Hepatocyte (in vitro differentiated cells): ENCODE data around the gene UCHL5.

Experiments
- EZH2 ChIP-seq: fragments of 200-600 bp; sonication (generic); IDR thresholded peaks from 2 replicates; pipeline ENCODE4 v1.6.1; 2016; ENCODE audit warnings: antibody characterized with exemption, mild to moderate bottlenecking, borderline replicate concordance
- EZH2phosphoT487 ChIP-seq: fragments of 200-600 bp; sonication (generic); IDR thresholded peaks from one replicate; pipeline ENCODE4 v1.6.1; 2018; ENCODE audit warnings: antibody characterized with exemption, mild to moderate bottlenecking, low read depth, moderate library complexity; ENCODE audit not compliant: unreplicated experiment, severe bottlenecking
- TF ChIP-seq, protein P1 (sequence below): fragments of 200-600 bp; sonication (generic); IDR thresholded peaks from 2 replicates; pipeline ENCODE4 v1.5.1; 2016; ENCODE audit warnings: antibody characterized with exemption, mild to moderate bottlenecking; ENCODE audit not compliant: poor library complexity

DNA sequence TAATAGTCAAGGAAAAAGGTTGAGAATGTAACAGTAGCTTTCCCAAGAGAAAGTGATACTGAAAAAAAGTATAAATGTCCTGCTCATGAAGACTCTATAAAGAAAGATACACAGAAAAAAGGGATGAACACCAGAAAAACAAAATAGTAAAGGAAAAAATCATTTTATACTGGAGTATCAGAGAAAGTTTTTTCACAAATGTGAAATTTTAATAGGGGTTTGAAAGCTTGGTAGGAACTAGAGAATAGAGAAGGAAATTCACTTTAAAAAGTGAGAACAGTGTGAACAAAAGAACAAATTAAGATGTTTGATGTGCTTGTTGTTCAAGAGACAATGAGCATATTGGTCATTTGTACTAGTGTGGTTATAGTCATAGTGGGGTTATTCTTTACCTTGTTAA is 25.6 kb downstream of the UCHL5 start:
- TF ChIP-seq, protein P1, sequence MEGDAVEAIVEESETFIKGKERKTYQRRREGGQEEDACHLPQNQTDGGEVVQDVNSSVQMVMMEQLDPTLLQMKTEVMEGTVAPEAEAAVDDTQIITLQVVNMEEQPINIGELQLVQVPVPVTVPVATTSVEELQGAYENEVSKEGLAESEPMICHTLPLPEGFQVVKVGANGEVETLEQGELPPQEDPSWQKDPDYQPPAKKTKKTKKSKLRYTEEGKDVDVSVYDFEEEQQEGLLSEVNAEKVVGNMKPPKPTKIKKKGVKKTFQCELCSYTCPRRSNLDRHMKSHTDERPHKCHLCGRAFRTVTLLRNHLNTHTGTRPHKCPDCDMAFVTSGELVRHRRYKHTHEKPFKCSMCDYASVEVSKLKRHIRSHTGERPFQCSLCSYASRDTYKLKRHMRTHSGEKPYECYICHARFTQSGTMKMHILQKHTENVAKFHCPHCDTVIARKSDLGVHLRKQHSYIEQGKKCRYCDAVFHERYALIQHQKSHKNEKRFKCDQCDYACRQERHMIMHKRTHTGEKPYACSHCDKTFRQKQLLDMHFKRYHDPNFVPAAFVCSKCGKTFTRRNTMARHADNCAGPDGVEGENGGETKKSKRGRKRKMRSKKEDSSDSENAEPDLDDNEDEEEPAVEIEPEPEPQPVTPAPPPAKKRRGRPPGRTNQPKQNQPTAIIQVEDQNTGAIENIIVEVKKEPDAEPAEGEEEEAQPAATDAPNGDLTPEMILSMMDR, result no peak
- TF ChIP-seq EZH2, result no peak
- no peak for TF ChIP-seq EZH2phosphoT487
